Kasumi-1 (cell line): Measurements from ENCODE around the gene PRKCI.
"Not testable (repeated sequence)": the region's sequence is repeated elsewhere in the genome, so short reads cannot be mapped to it uniquely, and the experiment has no call there.

ENCODE experiments used
- DNase-seq, 2 experiments: peaks; one replicate each; lab custom pipeline; 2025; lab: John Stamatoyannopoulos, UW

The PRKCI gene

DNA sequence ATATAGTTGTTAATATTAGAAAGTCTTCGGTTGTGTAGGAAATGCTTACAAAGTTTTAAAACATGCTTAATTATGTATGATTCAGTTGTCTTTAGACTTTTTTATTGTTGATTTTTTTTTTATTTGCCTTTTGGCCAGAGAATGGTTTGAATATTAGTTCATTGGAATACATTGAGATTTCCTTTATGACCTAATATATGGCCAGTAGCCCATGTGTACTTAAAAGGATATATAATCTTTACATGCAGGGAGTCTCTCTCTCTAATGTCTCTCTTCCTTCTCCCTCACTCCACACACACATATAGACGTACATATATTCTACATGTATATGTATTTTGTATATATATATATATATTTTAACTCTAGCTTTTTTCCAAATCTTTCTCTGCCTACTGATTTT, 68.0 kb downstream of the PRKCI start:
- no peak for DNase-seq

DNA sequence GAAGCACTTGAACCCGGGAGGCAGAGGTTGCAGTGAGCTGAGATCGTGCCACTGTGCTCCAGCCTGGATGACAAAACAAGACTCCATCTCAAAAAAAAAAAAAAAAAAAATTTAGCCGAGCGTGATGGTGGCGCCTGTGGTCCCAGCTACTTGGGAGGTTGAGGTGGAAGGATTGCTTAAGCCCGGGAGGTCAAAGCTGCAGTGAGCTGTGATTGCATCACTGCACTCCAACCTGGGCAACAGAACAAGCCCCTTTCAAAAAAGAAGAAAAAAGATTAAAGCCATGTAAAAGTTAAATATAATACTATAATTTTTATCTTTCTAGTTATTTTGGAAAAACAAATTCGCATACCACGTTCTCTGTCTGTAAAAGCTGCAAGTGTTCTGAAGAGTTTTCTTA, 73.4 kb downstream of the PRKCI start:
- no peak for DNase-seq

DNA sequence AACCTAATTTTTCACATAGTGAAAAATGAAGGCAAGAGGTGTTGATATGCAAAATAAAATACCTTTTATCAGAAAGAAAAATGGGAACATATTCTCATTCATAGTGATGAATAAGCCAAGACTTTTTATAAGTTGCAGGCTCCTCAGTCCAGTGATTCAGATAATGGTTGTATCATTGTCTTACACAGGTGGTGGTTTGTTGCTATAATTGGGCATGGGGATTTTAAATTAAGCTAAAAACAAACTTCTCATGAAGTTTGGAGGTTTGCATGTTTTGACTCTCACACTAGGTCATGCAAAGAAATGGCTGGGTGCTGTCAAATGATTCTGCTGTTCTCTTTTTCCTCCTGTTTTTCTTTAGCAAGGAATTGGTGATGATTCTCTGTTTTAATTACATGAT, 74.5 kb downstream of the PRKCI start:
- no peak for DNase-seq

DNA sequence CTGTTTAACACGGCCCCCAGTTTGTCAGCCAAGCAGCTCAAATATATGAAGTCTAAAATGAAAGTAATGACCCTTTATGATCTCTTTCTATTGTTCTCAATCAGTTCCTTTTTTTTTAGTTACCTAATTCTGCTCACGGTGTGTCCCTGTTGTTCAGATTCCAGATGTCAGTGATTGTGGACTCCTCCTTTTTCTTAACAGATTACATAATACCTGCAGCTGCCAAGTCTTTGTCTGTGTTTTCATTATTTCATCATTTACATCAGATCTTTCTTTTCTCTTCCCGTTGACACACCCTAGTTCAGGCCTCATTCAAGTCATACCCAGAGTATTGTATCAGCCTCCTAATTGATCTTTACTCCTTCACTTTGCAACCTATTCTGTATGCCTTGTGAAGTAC, 79.2 kb downstream of the PRKCI start:
- DNase-seq = no peak

DNA sequence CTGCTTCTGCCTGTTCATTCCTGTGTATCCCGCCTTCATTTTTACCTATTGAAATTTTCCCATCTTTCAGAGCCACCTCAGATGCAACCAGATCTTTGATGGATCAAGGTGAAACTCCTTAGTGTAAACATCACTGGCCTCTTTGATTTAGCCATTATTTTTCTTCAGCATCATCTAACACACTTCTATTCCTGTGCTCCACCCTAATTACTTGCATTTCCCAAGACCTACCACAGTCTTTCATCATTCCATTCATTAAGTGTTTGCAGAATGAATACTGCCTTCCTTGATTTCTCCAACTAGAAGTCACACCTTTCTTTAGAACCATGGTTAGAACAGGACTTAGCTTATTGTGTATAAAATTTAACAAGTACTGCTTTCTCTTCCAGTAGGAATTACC, 79.8 kb downstream of the PRKCI start:
- DNase-seq = no peak

DNA sequence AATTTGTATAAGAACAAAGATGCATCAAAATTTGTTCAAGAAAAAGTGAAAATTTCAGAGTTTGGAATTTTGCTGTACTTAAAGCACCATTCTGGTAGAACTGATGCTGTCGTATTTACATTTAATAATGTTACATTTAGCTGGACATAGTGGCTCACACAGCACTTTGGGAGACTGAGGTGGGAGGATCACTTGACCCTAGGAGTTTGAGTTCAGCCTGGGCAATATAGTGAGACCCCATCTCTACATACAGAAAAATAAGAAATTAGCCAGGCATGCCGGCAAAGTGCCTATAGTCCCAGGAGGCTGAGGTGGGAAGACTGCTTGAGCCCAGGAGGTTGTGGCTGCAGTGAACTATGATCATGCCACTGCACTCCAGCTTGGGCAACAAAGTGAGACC, 83.8 kb downstream of the PRKCI start:
- DNase-seq = no peak

DNA sequence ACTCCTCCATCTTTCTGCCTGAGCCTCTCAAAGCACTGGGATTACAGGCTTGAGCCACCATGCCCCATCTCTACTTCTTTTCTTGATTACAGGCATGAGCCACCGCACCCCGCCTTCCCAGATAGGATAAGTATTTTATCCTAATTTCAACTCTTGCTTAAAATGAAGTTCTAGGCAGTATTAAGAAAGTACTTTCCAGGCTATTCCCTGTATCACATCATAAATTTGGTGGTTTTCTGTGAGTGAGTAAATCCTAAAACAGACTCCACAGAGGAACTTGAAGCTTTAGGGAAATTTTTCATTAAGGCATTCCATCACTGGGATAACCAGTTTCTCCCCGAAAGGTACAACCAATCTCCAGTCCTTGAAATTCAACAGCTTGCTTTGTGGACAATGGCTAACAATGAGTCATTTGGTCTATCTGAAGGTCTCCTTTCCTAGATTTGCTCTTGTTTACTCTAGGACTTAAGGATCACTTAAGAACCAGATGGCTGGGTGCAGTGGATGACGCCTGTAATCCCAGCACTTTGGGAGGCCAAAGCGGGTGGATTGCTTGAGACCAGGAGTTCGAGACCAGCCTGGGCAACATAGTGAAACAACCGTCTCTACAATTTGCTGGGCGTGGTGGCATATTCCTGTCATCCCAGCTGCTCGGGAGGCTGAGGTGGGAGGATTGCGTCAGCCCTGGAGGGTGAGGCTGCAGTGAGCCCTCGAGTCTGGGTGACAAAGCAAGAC, 85.6 kb downstream of the PRKCI start:
- no peak for DNase-seq

DNA sequence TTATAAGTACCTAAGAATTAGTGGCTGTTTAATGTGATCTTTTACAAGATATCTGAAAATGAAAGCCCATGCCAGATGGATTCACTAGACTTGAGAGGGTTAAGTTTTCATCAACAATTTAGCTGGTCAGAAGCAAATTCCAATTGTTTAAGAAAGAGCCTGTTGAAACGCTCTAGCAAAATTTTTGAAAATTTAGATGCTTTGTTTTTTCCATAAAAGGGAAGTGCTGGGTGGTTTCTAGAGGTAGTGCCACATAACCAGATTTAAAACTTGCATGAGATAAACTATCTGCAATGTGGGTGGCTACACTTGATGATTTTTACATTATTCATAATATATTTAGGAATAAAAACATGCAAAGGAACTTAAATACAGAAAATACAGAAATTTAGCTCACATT, 86.8 kb downstream of the PRKCI start:
- DNase-seq = no peak

DNA sequence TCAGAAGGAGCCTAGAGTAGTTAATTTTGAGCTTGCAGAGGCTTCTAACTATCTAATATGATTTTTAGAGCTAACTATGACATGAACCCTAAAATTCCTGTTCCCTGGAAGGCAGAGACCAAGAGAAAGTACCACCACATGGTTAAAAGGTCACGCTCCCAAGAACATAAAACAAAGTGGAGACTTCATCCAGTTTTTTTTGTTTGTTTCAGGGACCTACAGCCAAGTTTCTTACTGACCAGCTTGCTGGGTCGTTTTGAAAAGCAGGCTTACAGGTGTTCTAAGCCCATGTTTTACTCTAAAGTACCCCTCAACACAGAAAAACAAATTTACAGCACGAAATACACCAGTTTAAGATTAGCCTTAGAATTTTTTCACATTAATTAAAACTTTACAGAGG, 95.7 kb downstream of the PRKCI start:
- DNase-seq = no peak

DNA sequence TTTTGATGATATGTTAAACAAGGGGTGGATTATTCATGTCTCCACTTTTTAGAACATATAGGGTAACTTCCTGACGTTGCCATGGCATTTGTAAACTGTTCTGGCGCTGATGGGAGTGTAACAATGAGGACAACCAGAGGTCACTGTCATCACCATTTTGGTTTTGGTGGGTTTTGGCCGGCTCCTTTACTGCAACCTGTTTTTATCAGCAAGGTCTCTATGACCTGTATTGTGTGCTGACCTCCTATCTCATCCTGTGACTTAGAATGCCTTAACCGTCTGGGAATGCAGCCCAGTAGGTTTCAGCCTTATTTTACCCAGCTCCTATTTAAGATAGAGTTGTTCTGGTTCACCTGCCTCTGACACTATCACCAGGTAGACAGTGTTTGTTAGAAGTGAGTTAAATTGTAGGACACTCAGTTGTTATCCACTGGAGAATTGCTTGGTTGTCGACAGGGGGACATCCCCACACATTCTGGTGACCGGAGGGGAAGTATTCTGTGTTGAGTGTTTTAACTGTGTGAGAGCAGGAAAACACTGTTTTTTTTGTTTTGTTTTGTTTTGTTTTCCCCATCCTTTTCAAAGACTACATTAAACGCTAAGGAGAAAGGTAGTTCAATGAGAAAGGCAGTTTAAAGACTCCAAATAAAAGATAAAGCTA, 98.4 kb downstream of the PRKCI start:
- DNase-seq = no peak

DNA sequence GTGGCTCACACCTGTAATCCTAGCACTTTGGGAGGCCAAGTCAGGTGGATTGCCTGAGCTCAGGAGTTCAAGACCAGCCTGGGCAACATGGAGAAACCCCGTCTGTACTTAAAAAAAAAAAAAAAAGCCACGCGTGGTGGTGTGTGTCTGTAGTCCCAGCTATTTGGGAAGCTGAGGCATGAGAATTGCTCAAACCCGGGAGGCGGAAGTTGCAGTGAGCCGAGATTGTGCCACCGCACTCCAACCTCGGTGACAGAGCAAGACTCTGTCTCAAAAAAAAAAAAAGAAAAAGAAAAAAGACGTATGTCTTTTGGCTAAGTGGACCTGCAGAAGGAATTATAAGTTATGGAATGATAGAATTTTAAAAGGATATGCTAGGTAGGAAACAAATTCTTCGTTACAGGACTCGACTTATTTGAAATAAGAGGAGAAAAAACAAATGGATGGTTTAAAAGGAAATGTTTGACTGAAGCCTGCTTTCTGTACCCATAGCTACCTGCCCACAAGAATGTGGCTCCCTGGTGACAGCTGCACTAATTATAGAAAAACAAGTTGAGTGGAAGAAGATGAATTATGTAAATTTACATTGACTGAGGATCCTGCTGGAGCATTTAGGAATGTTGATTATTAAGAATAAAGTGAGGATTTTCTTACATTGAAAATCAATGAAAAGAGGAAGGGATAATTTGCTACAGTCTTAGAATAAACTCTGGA, 99.3 kb downstream of the PRKCI start:
- DNase-seq = no peak

DNA sequence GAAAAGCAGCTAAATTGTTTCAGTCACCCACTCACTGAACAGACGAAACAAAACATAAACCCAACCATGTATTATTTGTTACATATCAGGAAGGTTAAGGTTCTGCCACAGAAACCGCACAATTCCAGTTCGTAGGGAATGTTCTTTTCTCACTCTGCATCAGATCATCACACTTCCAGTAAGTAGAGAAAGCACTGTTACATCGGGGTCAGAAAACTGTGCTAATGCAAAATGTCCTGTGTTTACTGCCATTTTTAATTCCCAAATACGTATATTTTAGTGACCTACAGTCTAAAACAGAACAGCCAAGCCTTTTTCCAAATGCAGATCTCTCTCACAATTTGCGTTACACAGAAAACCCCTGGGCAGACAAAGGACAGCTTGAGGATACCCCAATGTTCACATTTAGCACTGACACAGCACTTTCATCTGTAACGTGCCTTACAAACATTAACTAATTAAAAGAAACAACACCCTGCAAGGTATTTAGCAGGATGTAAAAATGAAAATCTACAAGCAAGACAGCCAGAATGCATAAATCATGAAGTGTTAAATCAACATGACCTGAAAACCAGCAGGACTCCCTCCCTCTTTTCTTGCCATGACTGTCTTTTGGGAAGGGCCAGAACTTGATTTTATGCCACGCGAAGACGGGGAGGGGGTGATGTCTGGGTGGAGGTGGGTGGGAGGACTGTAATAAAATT, 100.5 kb downstream of the PRKCI start:
- no peak for DNase-seq

DNA sequence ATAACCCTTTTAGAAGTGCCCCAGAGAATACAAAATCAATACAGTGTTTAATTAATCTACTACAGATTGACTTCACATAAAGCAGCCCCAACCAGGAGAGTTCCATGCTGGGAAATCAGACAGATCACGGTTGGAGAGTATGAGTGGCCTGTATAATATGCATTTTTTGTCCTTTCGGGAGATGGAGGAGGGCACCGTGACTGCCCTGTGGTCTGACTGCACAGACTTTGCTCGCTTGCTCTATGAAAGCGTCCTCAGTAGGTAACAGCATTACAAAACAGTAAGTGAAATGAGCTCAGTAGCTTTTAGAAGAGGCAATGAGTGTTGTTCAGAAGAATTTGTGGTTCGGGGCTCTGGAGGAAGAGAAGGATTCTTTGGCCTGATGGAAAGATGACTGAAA, 101.1 kb downstream of the PRKCI start:
- no peak for DNase-seq

DNA sequence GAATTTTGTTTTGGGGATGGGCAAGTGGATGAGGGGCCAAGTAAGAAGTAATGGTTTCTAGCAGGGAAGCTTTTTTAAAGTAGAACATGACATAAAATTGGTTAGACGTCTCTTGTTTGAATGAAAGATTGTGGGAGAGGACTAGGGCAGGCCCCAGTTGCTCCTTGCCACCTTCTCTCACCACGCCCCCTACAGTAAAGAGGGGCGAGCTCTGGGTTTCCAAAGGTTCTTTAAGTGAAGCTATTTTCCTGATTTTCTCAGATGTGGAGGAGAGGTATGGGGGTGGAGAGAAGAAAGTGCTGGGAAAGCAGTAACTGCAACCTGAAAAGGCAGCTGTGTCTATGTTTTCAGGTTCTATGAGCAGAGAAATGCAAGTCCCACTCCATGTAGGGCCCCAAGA, 102.7 kb downstream of the PRKCI start:
- DNase-seq = no peak

DNA sequence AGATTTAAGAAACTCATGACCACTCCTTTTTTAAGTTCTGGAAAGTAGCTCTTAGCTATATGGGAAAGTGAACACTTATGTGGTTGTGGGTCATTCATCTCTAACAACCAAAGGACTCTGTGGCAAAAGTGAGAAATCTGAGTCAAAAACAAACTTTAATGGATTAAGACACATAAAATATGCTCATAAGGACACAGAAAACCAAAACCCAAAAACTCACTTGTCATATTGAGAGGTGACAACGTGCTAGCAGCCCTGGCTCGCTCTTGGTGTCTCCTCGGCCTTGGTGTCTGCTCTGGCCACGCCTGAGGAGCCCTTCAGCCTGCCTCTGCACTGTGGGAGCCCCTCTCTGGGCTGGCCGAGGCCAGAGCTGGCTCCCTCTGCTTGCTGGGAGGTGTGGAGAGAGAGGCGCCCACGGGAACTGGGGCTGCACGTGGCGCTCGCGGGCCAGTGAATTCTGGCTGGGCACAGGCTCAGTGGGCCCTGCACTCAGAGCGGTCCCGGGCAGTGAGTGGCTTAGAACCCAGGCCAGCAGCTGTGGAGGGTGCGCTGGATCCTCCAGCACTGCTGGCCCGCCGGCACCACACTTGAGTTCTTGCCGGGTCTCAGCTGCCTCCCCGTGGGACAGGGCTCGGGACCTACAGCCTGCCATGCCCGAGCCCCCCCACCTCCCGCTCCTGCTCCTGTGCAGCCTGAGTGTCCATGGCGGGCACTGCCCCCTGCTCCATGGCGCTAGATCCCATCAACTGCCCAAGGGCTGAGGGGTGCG, 105.0 kb downstream of the PRKCI start:
- no peak for DNase-seq

DNA sequence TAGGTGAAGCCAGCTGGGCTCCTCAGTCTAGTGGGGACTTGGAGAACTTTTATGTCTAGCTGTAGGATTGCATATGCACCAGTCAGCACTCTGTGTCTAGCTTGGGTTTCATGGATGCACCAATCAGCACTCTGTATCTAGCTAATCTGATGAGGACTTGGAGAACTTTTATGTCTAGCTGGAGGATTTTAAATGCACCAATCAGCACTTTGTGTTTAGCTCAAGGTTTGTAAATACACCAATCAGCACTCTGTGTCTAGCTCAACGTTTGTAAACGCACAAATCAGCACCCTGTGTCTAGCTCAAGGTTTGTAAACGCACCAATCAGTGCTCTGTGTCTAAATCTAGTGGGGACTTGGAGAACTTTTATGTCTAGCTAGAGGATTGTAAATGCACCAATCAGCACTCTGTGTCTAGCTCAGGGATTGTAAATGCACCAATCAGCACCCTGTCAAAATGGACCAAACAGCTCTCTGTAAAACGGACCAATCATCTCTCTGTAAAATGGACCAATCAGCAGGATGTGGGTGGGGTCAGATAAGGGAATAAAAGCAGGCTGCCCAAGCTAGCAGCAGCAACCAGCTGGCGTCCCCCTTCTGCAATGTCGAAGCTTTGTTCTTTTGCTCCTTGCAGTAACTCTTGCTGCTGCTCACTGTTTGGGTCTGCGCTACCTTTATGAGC, 105.8 kb downstream of the PRKCI start:
- DNase-seq = not testable (repeated sequence)

DNA sequence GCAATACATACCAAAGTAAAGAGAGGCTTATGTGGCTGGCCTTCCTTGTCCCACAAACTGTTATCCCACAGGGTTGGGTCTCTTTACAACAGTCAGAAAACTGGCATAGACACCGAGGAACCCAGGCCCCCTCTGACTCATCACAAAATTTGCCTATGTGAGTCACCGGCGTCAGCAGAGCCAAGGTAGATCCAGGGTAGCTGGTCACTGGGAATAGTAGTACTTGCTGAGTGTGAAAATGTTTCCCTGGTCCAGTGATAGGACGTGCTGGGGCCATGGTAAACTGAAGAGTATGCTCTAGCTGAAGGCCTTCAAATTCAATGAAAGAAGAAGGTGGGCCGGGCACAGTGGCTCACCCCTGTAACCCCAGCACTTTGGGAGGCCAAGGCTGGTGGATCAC, 108.1 kb downstream of the PRKCI start:
- no peak for DNase-seq

DNA sequence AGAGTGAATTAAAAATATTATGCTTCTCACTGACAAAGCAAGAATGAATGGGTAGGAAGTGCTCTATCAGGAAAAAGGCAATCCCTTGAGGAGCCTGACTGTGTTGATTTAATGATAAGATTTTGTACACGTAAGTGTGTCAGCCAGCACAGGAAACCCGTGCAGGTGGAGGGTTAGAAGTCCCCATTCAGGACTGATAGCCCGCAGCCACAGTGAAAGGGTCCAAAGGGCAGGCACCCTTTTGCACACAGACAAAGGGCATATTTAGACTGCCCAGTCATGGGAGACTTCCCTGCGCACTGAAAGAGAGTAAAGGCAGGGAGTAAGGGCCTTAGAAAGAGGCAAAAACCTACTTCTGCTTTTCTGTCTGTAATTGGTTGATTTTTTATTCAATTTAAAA, 108.9 kb downstream of the PRKCI start:
- DNase-seq = no peak

DNA sequence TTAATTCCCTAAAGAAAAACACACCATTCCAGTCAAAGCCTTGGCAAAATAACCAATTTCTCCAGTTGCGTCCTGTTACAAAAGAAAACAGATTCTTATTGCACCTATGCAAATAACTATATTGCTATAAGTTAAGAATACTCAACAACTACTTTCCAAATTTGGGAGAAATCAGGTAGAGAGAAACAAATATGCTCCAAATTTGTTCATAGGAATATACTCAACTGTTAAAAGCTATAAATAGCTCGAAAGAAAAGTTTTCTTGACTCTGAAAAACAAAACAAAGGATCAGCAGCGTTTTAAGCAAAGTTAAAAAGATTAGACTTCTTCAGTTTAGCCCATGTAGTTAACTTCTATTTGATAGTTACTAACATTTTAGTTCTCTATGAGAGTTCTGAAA, 115.2 kb downstream of the PRKCI start:
- DNase-seq = no peak

DNA sequence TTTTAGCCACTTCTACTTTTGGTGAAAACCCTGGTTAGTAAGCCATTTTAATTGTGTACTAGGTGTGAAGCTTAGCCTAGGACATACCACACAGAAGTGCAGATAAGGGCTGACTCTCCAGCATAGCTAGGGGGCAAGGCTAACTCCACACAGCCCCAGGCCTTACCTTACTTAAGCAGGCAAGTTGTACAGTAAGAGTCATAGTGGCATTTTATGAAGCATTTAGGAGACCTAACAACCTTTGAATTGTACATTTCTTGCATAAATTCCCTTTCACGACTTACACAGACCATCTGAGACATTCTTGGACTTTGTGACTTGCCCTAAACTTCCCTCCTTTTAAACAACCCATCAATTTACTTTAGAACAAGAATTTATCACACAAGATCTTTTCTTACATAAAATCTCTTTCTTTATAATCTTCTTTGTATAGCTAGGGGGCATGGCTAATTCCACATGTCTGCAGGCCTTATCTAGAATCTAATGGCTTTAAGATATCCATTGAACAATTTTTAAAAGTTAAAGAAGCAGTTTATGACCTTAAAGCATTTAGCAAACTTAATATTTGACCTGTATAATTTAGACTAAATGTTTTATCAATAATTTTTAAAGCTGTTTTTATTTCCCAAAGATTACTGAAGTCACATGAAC, 116.6 kb downstream of the PRKCI start:
- DNase-seq = no peak

DNA sequence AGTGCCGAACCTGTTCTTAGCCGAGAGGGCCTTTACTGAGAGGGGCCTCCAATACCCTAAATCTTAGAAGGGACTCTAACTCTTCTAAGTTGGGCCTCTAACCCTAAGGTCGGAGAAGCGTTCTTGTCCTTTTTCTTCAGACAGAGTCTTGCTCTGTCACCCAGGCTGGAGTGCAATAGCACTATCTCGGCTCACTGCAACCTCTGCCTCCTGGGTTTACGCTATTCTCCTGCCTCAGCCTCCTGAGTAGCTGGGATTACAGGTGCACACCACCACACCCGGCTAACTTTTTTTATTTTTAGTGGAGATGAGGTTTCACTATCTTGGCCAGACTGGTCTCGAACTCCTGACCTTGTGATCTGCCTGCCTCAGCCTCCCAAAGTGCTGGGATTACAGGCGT, 120.0 kb downstream of the PRKCI start:
- not testable (repeated sequence) for DNase-seq
